ENCODE results near the gene ANXA2.

ANXA2 gene

GRCh38 chr15:60343221-60343970, 54.4 kb downstream of the ANXA2 start:
- TF ChIP-seq, protein P1, sequence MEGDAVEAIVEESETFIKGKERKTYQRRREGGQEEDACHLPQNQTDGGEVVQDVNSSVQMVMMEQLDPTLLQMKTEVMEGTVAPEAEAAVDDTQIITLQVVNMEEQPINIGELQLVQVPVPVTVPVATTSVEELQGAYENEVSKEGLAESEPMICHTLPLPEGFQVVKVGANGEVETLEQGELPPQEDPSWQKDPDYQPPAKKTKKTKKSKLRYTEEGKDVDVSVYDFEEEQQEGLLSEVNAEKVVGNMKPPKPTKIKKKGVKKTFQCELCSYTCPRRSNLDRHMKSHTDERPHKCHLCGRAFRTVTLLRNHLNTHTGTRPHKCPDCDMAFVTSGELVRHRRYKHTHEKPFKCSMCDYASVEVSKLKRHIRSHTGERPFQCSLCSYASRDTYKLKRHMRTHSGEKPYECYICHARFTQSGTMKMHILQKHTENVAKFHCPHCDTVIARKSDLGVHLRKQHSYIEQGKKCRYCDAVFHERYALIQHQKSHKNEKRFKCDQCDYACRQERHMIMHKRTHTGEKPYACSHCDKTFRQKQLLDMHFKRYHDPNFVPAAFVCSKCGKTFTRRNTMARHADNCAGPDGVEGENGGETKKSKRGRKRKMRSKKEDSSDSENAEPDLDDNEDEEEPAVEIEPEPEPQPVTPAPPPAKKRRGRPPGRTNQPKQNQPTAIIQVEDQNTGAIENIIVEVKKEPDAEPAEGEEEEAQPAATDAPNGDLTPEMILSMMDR (IDR thresholded peaks at IDR 0.05), result no peak

DNA sequence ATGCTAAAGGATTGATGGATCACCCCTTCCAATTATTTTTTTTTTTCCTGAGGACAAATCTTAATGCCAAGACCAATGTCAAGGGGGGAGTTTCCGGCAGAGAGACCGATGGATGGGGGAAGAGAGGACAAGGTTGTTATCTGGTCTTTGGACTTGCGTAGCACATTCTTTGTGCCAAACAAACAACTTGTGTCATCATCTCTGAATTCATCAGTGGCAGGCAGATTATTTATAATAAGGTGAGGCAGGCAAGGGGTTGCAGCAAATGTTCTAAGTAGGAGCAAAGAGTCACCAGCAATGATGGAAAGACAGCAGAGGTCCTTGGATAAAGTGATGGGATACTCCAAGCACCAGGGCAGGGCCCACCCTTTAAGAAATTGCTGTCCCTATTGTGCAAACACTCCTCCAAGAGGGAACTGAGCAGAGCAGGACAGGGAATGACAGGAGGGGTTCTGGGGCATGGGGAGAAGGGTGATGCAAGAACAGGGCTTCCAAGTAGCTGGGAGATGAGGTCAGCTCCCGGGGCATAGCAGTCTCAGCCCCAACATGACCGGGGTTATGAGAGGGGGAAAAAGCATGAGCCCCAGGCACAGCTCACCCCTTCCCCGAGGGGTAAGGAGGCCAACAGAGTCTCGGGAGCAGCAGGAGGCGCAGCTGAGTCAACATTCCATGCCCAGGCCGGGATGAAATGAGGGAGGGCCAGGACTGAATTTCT, 57.4 kb downstream of the ANXA2 start:
- TF ChIP-seq, protein P1 (IDR thresholded peaks at IDR 0.05), result no peak

GRCh38 chr15:60339236-60339635, 58.5 kb downstream of the ANXA2 start:
- TF ChIP-seq, protein P1 (IDR thresholded peaks at IDR 0.05), result no peak

- TF ChIP-seq, protein P1 (IDR thresholded peaks at IDR 0.05), result no peak
Measured at GRCh38 chr15:60338810-60339209, 59.0 kb downstream of the ANXA2 start.

DNA sequence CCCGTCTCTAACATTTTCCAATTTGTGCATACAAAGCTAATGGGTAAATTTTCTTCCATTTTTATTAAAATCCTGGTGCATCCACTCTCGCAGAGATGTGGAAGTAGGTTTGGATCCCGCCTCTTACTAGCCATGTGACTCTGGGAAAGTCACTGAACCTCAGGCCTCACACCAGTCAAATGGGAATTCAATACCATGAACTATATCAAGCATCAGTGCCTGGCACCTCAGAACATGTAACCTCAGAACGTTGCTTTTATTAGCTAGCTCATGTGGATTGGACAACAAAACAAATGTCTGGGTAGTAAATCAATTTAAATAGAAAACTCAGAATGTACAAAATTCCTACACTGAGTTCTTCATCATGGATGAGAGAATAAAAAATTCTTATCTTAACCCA, 60.7 kb downstream of the ANXA2 start:
- TF ChIP-seq, protein P1 (IDR thresholded peaks at IDR 0.05), result no peak

- TF ChIP-seq, protein P1 (IDR thresholded peaks at IDR 0.05), result peak; percentile 94
Measured at GRCh38 chr15:60328852-60329443, 68.8 kb downstream of the ANXA2 start.

DNA sequence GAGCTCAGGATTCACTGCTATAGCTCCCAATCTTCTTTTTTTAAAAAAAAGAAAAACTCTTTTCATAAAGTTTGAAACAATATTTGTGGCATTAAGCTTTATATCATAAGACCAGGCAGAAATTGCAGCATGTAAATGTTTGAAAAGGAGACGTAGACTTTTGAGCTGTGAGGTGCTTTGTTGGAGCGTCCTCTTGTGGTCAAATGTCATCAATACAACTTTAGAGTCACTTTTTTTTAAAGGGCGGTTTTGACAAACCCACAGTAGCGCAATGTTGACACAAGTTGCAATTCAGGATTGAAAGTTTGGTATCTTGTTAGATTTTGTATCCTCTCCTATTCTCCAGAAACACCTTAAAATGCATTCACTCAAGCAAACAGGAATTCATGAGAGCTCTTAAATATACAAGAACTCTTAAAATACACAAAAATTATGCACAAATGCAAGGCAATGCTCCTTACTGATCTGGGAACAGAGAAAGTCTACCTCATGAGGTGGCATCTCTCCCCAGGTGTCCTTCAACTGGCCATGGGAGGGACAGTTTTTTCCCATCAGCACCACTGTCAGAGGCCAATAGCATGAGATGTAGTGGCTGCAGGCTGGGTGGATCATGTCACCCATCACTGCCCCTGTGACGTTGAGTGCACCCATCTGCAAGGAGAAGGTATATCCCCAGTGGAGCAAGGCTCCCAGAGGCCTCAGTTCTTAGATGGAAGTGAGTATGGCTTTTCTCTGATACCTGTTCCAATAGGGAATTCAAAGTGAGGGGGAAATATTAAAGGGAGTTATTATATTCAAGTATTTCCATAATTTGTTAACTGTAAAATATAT, 70.7 kb downstream of the ANXA2 start:
- TF ChIP-seq, protein P1 (IDR thresholded peaks at IDR 0.05), result peak; percentile 85
